Glutamatergic neuron (in vitro differentiated cells): ENCODE measurements around the gene ZMYND11. TPM values are rescaled to one million over a fixed set of nuclear protein-coding genes. Genes with fewer than 3 reads are reported as not detected.
"Not testable (repeated sequence)": the region's sequence is repeated elsewhere in the genome, so short reads cannot be mapped to it uniquely, and the experiment has no call there.

Experiments used
- DNase-seq: peaks from one replicate; pipeline ENCODE4 v3.0.0; 2022
- H3K27ac Mint-ChIP-seq: one replicate; pipeline ENCODE4 v1.8.0; 2020; ENCODE audit warnings: mild to moderate bottlenecking, mixed read lengths, inconsistent platforms; ENCODE audit not compliant: unreplicated experiment
- H3K27me3 Mint-ChIP-seq: one replicate; pipeline ENCODE4 v1.8.0; 2020; ENCODE audit warnings: mild to moderate bottlenecking, moderate library complexity, mixed read lengths, inconsistent platforms; ENCODE audit not compliant: unreplicated experiment
- H3K36me3 Mint-ChIP-seq: one replicate; pipeline ENCODE4 v1.8.0; 2020; ENCODE audit warnings: mild to moderate bottlenecking, mixed read lengths, inconsistent platforms; ENCODE audit not compliant: unreplicated experiment
- H3K4me1 Mint-ChIP-seq: one replicate; pipeline ENCODE4 v1.8.0; 2020; ENCODE audit warnings: mild to moderate bottlenecking, low read depth, mixed read lengths, inconsistent platforms; ENCODE audit not compliant: unreplicated experiment
- H3K4me3 Mint-ChIP-seq: one replicate; pipeline ENCODE4 v1.8.0; 2020; ENCODE audit warnings: mild to moderate bottlenecking, mixed read lengths, inconsistent platforms; ENCODE audit not compliant: unreplicated experiment
- H3K9me3 Mint-ChIP-seq: one replicate; pipeline ENCODE4 v1.8.0; 2020; ENCODE audit warnings: mild to moderate bottlenecking, moderate library complexity, mixed read lengths, inconsistent platforms; ENCODE audit not compliant: unreplicated experiment
- total RNA-seq: library from RNA; stranded (reverse); fragmentation: NEBNext Ultra II Directional; extraction: Animal tissue kit (Norgen Biotek cat#: 25700); gene quantifications from one replicate; pipeline ENCODE4 v1.2.1, GENCODE V29; 2021; ENCODE audit not compliant: unreplicated experiment
- TF ChIP-seq, protein P1 (sequence below): fragments of 200-600 bp; sonication (generic); IDR thresholded peaks from one replicate; pipeline ENCODE4 v1.5.0; 2021; ENCODE audit not compliant: partially characterized antibody, unreplicated experiment

ZMYND11 gene
- total RNA-seq, 1 donor from 2014 or later: 26.6 TPM

DNA sequence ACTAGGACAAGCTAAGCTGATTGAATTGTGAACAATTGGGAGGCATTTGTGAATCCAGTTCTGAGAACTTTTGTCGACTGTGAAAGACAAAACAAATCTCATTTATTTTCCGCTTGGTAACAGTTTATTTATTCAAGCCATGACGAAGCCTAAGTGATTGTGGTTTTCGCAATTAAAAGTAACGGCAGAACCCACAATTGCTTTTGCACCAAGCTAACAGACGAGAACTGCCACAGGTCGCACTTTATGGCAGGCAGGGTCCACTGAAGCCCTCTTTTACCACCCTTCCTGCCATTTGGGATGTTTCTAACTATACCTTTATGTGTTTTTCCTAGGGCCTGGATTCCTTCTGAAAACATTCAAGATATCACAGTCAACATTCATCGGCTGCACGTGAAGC is 111.2 kb downstream of the ZMYND11 start:
- Mint-ChIP-seq H3K36me3 (no peaks in the 10 kb centered on the region), H3K4me1 (no peaks in the 10 kb centered on the region), H3K4me3 (no peak overlapping the region), H3K27me3 (no peaks in the 10 kb centered on the region), H3K27ac (no peak overlapping the region), H3K9me3 (no peaks in the 10 kb centered on the region)
- no peak for DNase-seq
- TF ChIP-seq, protein P1, sequence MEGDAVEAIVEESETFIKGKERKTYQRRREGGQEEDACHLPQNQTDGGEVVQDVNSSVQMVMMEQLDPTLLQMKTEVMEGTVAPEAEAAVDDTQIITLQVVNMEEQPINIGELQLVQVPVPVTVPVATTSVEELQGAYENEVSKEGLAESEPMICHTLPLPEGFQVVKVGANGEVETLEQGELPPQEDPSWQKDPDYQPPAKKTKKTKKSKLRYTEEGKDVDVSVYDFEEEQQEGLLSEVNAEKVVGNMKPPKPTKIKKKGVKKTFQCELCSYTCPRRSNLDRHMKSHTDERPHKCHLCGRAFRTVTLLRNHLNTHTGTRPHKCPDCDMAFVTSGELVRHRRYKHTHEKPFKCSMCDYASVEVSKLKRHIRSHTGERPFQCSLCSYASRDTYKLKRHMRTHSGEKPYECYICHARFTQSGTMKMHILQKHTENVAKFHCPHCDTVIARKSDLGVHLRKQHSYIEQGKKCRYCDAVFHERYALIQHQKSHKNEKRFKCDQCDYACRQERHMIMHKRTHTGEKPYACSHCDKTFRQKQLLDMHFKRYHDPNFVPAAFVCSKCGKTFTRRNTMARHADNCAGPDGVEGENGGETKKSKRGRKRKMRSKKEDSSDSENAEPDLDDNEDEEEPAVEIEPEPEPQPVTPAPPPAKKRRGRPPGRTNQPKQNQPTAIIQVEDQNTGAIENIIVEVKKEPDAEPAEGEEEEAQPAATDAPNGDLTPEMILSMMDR: no peak

DNA sequence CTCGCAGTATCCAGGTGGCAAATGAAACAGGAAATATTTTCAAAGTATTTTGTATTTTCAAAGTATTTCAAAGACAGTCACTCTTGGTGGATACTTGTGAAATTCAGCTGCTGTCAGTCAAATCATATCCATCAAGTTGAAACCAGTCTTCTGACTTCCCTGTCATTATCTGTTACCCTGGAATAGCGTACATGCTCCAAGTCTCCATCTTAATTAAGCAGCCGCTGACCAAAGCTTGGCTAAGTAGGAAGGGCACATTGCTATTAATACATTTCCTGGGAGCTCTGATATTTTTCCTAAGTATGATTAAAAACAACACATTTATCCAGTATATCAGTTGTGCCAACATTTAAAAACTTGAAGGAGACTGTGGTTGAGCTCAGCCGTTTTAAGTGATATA is 112.2 kb downstream of the ZMYND11 start:
- no peaks in the 10 kb centered on the region for H3K36me3 Mint-ChIP-seq
- DNase-seq: no peak
- no peaks in the 10 kb centered on the region for H3K27me3 Mint-ChIP-seq
- H3K4me1 Mint-ChIP-seq: peaks cover 9% of the 10 kb centered on the region
- TF ChIP-seq, protein P1: no peak
- no peak overlapping the region for H3K27ac Mint-ChIP-seq
- H3K4me3 Mint-ChIP-seq: no peak overlapping the region
- no peaks in the 10 kb centered on the region for H3K9me3 Mint-ChIP-seq

DNA sequence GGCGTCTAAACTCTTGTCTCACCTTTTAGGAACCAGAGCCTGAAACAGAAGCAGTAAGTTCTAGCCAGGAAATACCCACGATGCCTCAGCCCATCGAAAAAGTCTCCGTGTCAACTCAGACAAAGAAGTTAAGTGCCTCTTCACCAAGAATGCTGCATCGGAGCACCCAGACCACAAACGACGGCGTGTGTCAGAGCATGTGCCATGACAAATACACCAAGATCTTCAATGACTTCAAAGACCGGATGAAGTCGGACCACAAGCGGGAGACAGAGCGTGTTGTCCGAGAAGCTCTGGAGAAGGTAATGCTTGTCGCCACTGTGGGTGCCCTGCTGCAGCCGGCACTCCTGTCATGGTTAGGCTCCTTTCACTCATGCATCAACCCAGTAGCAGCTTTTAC is 113.1 kb downstream of the ZMYND11 start:
- TF ChIP-seq, protein P1: no peak
- no peaks in the 10 kb centered on the region for H3K27me3 Mint-ChIP-seq
- H3K27ac Mint-ChIP-seq: no peak overlapping the region
- H3K4me1 Mint-ChIP-seq: peaks cover 9% of the 10 kb centered on the region
- no peak overlapping the region for H3K4me3 Mint-ChIP-seq
- no peaks in the 10 kb centered on the region for H3K36me3 Mint-ChIP-seq
- H3K9me3 Mint-ChIP-seq: no peaks in the 10 kb centered on the region
- DNase-seq: no peak

DNA sequence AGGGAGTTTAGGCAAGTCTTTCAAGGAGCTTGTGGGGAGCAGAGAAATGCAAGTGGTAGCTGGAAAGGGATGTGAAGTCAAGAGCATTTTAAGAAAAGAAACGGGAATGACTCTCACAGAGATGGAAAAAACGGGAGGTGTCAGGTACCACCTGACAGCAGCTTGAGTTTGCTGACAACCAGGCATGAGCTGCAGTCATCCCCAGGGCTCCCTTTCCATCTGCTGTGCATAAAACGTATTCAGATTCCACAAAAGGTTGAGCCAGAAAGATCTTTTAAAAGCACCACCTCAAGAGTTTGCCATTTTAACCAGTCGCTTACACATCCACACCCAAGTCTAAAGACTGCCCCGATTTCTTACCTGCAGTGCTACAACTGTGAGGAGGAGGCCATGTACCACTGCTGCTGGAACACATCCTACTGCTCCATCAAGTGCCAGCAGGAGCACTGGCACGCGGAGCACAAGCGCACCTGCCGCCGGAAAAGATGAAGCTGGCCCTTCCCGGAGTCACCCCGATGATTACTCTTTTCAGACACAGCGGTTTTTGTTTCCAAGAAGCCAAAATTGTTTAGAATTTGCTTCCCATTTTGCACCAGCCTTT is 116.8 kb downstream of the ZMYND11 start:
- Mint-ChIP-seq H3K27ac (no peak overlapping the region), H3K9me3 (no peaks in the 10 kb centered on the region), H3K36me3 (no peaks in the 10 kb centered on the region), H3K4me1 (peaks cover 9% of the 10 kb centered on the region), H3K4me3 (no peak overlapping the region), H3K27me3 (no peaks in the 10 kb centered on the region)
- TF ChIP-seq, protein P1: no peak
- DNase-seq: no peak

- Mint-ChIP-seq H3K4me1 (no peaks in the 10 kb centered on the region), H3K4me3 (no peak overlapping the region), H3K27ac (no peak overlapping the region), H3K9me3 (peaks cover 3% of the 10 kb centered on the region), H3K36me3 (peaks cover 11% of the 10 kb centered on the region), H3K27me3 (peaks cover 1% of the 10 kb centered on the region)
- DNase-seq: no peak
- TF ChIP-seq, protein P1: no peak
These were observed 125.7 kb downstream of the ZMYND11 start for GRCh38 chr10:260819-261429.

- not testable (repeated sequence) for DNase-seq, H3K9me3 Mint-ChIP-seq, H3K36me3 Mint-ChIP-seq, H3K4me1 Mint-ChIP-seq, H3K27ac Mint-ChIP-seq, H3K27me3 Mint-ChIP-seq, H3K4me3 Mint-ChIP-seq
These were observed 129.2 kb downstream of the ZMYND11 start for GRCh38 chr10:264160-265073.

GRCh38 chr10:265074-265440 is 129.8 kb downstream of the ZMYND11 start:
- H3K4me1 Mint-ChIP-seq, H3K4me3 Mint-ChIP-seq, H3K9me3 Mint-ChIP-seq, H3K27me3 Mint-ChIP-seq, H3K27ac Mint-ChIP-seq, H3K36me3 Mint-ChIP-seq, DNase-seq: not testable (repeated sequence)
